SU-DHL-6 (cell line): ENCODE data around the gene PNLIPRP3.

Experiments used
- H2AFZ ChIP-seq: fragments of 200-600 bp; sonication (generic); 2 replicates; pipeline ENCODE4 v1.6.1; 2014; ENCODE audit warnings: low read depth, mild to moderate bottlenecking, moderate library complexity, mixed read lengths, antibody characterized with exemption, low read length; ENCODE audit not compliant: severe bottlenecking
- H3F3A ChIP-seq: fragments of 200-600 bp; shearing (Covaris generic); 2 replicates; pipeline ENCODE4 v1.6.0; 2016; ENCODE audit warnings: antibody characterized with exemption, mild to moderate bottlenecking; ENCODE audit not compliant: insufficient read depth
- H3K27ac ChIP-seq: fragments of 200-600 bp; sonication (generic); 2 replicates; pipeline ENCODE4 v1.5.1; 2016; ENCODE audit warnings: low read depth, mild to moderate bottlenecking, low read length, moderate library complexity, mixed read lengths
- H3K27me3 ChIP-seq: fragments of 200-600 bp; sonication (generic), shearing (Covaris generic); 2 replicates; pipeline ENCODE4 v1.6.0; 2014; ENCODE audit warnings: mild to moderate bottlenecking, low read length
- H3K36me3 ChIP-seq: fragments of 200-600 bp; sonication (generic); 2 replicates; pipeline ENCODE4 v1.6.1; 2014; ENCODE audit warnings: mild to moderate bottlenecking, low read length, mixed read lengths
- H3K4me2 ChIP-seq: fragments of 300-600, 200-600 bp; shearing (Covaris generic), sonication (generic); 2 replicates; pipeline ENCODE4 v1.6.0; 2014; ENCODE audit warnings: low read length, low read depth, mild to moderate bottlenecking; ENCODE audit not compliant: poor library complexity, severe bottlenecking
- H3K4me3 ChIP-seq: fragments of 200-600 bp; sonication (generic); 2 replicates; pipeline ENCODE4 v1.5.1; 2014; ENCODE audit warnings: antibody characterized with exemption, low read length, mild to moderate bottlenecking, mixed read lengths; ENCODE audit not compliant: insufficient read depth, poor library complexity, severe bottlenecking
- H3K79me2 ChIP-seq: fragments of 200-600 bp; sonication (generic); 2 replicates; pipeline ENCODE4 v1.6.1; 2014; ENCODE audit warnings: mild to moderate bottlenecking, low read length, moderate library complexity; ENCODE audit not compliant: insufficient read depth
- H3K9ac ChIP-seq: fragments of 200-600 bp; sonication (generic); 2 replicates; pipeline ENCODE4 v1.7.0; 2014; ENCODE audit warnings: mild to moderate bottlenecking, low read length
- H3K9me2 ChIP-seq: fragments of 200-600 bp; sonication (generic); replicated peaks from 2 replicates; pipeline ENCODE4 v1.6.1; 2014; ENCODE audit warnings: low read length; ENCODE audit not compliant: insufficient read depth
- H3K9me3 ChIP-seq: fragments of 200-600 bp; sonication (generic); 2 replicates; pipeline ENCODE4 v1.6.1; 2014; ENCODE audit warnings: low read length, mixed read lengths; ENCODE audit not compliant: insufficient read depth
- H4K20me1 ChIP-seq: fragments of 200-600 bp; sonication (generic); 2 replicates; pipeline ENCODE4 v1.6.1; 2014; ENCODE audit warnings: low read depth, mild to moderate bottlenecking, antibody characterized with exemption, low read length, moderate library complexity, mixed read lengths
- EZH2phosphoT487 ChIP-seq: fragments of 200-600 bp; sonication (generic), shearing (Covaris generic); conservative IDR thresholded peaks from 2 replicates; pipeline ENCODE4 v1.6.1; 2018; ENCODE audit warnings: mild to moderate bottlenecking, antibody characterized with exemption, low read length, moderate library complexity, mixed read lengths
- TF ChIP-seq, protein P1 (sequence below): fragments of 200-600 bp; sonication (generic); IDR thresholded peaks from one replicate; pipeline ENCODE4 v1.5.1; 2017; ENCODE audit warnings: antibody characterized with exemption, mild to moderate bottlenecking, low read length, moderate library complexity; ENCODE audit not compliant: insufficient read depth, poor library complexity, severe bottlenecking

Gene PNLIPRP3

GRCh38 chr10:116395223-116395985 lies 32.2 kb upstream of the PNLIPRP3 start:
- Histone ChIP-seq H3K4me3 (no peak overlapping the region), H3K79me2 (no peaks in the 10 kb centered on the region), H3K4me2 (no peak overlapping the region), H4K20me1 (no peaks in the 10 kb centered on the region), H2AFZ (no peak overlapping the region), H3K9ac (no peak overlapping the region), H3K9me2 (no peaks in the 10 kb centered on the region), H3K36me3 (no peaks in the 10 kb centered on the region), H3K9me3 (no peaks in the 10 kb centered on the region), H3K27me3 (no peaks in the 10 kb centered on the region), H3K27ac (no peak overlapping the region), H3F3A (no peaks in the 10 kb centered on the region)
- TF ChIP-seq, protein P1, sequence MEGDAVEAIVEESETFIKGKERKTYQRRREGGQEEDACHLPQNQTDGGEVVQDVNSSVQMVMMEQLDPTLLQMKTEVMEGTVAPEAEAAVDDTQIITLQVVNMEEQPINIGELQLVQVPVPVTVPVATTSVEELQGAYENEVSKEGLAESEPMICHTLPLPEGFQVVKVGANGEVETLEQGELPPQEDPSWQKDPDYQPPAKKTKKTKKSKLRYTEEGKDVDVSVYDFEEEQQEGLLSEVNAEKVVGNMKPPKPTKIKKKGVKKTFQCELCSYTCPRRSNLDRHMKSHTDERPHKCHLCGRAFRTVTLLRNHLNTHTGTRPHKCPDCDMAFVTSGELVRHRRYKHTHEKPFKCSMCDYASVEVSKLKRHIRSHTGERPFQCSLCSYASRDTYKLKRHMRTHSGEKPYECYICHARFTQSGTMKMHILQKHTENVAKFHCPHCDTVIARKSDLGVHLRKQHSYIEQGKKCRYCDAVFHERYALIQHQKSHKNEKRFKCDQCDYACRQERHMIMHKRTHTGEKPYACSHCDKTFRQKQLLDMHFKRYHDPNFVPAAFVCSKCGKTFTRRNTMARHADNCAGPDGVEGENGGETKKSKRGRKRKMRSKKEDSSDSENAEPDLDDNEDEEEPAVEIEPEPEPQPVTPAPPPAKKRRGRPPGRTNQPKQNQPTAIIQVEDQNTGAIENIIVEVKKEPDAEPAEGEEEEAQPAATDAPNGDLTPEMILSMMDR: no peak
- TF ChIP-seq EZH2phosphoT487: no peak

GRCh38 chr10:116398224-116398623 lies 29.4 kb upstream of the PNLIPRP3 start:
- no peaks in the 10 kb centered on the region for H4K20me1 ChIP-seq
- TF ChIP-seq EZH2phosphoT487: no peak
- TF ChIP-seq, protein P1: no peak
- H3K36me3 ChIP-seq: no peaks in the 10 kb centered on the region
- H2AFZ ChIP-seq: no peak overlapping the region
- H3K27me3 ChIP-seq: no peaks in the 10 kb centered on the region
- H3K9me3 ChIP-seq: no peaks in the 10 kb centered on the region
- H3K9me2 ChIP-seq: no peaks in the 10 kb centered on the region
- no peaks in the 10 kb centered on the region for H3K79me2 ChIP-seq
- H3K27ac ChIP-seq: no peak overlapping the region
- H3K4me2 ChIP-seq: no peak overlapping the region
- no peak overlapping the region for H3K9ac ChIP-seq
- H3F3A ChIP-seq: no peaks in the 10 kb centered on the region
- no peak overlapping the region for H3K4me3 ChIP-seq

DNA sequence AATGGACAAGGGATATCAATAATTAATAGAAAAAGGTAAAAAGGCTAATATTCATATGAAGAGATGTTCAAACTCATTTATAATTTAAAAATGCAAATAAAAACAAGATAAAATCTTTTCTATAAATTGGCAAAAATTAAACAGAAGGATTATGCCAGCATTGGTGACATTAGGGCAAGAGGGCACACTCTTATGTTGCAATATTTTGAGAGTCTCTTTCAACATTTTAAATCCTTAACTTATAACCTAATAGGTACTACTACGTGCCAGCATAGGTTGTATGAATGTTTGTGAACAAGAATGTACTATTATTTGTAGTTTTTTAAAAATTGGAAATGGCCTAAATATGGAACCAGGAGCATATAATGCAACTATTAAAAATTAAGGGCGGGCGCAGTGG lies 24.8 kb upstream of the PNLIPRP3 start:
- no peak overlapping the region for H3K9ac ChIP-seq

More for the DNA sequence above, 24.8 kb upstream of the PNLIPRP3 start:
- Histone ChIP-seq H3F3A (no peaks in the 10 kb centered on the region), H3K79me2 (no peaks in the 10 kb centered on the region), H3K4me3 (no peak overlapping the region), H2AFZ (no peak overlapping the region), H3K27me3 (no peaks in the 10 kb centered on the region), H3K4me2 (no peak overlapping the region), H3K27ac (no peak overlapping the region), H3K9me3 (no peaks in the 10 kb centered on the region), H4K20me1 (no peaks in the 10 kb centered on the region), H3K36me3 (no peaks in the 10 kb centered on the region), H3K9me2 (no peaks in the 10 kb centered on the region)
- TF ChIP-seq, protein P1: no peak
- no peak for TF ChIP-seq EZH2phosphoT487
